Smooth muscle cell (in vitro differentiated cells): Measurements from ENCODE around the gene BORCS5. TPM values are rescaled to one million over a fixed set of nuclear protein-coding genes. Genes with fewer than 3 reads are reported as not detected.

ENCODE experiments used
- DNase-seq: peaks from one replicate; lab custom pipeline; 2025; ENCODE audit not compliant: unreplicated experiment; lab: John Stamatoyannopoulos, UW
- H2AFZ ChIP-seq: fragments of 200-600 bp; sonication (generic); 2 replicates; pipeline ENCODE4 v1.6.0; 2016; ENCODE audit warnings: antibody characterized with exemption, low read depth, mild to moderate bottlenecking
- H3F3A ChIP-seq: fragments of 200-600 bp; sonication (generic); 2 replicates; pipeline ENCODE4 v1.6.0; 2017; ENCODE audit warnings: antibody characterized with exemption, low read depth
- H3K27ac ChIP-seq: fragments of 200-600 bp; sonication (generic); 2 replicates; pipeline ENCODE4 v1.5.1; 2016; ENCODE audit warnings: low read depth, mild to moderate bottlenecking
- H3K27me3 ChIP-seq: fragments of 200-600 bp; sonication (generic); 2 replicates; pipeline ENCODE4 v1.6.1; 2016; ENCODE audit warnings: low read depth, mild to moderate bottlenecking
- H3K36me3 ChIP-seq: fragments of 200-600 bp; sonication (generic); 2 replicates; pipeline ENCODE4 v1.5.1; 2016; ENCODE audit warnings: low read depth
- H3K4me1 ChIP-seq: fragments of 200-600 bp; sonication (generic); 2 replicates; pipeline ENCODE4 v1.5.1; 2016; ENCODE audit warnings: low read depth
- H3K4me2 ChIP-seq: fragments of 200-600 bp; sonication (generic); 2 replicates; pipeline ENCODE4 v1.6.0; 2016; ENCODE audit warnings: mild to moderate bottlenecking
- H3K4me3 ChIP-seq: fragments of 200-600 bp; sonication (generic); 2 replicates; pipeline ENCODE4 v1.5.1; 2016; ENCODE audit warnings: mild to moderate bottlenecking
- H3K79me2 ChIP-seq: fragments of 200-600 bp; sonication (generic); 2 replicates; pipeline ENCODE4 v1.6.0; 2016; ENCODE audit warnings: low read depth, mild to moderate bottlenecking
- H3K9ac ChIP-seq: fragments of 200-600 bp; sonication (generic); 2 replicates; pipeline ENCODE4 v1.6.0; 2016; ENCODE audit warnings: low read depth
- H3K9me3 ChIP-seq: fragments of 200-600 bp; sonication (generic); replicated peaks from 2 replicates; pipeline ENCODE4 v1.5.1; 2016; ENCODE audit warnings: low read depth
- H4K20me1 ChIP-seq: fragments of 200-600 bp; sonication (generic); 2 replicates; pipeline ENCODE4 v1.6.0; 2016; ENCODE audit warnings: low read depth
- CTCF ChIP-seq: fragments of 200-600 bp; sonication (generic); IDR thresholded peaks from 2 replicates; pipeline ENCODE4 v1.5.1; 2017; ENCODE audit warnings: borderline replicate concordance, mild to moderate bottlenecking, antibody characterized with exemption; ENCODE audit not compliant: insufficient read depth, poor library complexity, severe bottlenecking
- WGBS: methylation state at CpG from one replicate; pipeline ENCODE4 v1.1.7; 2016; ENCODE audit warnings: low lambda C conversion rate; 5-methylcytosine and 5-hydroxymethylcytosine counted together
- polyA plus RNA-seq: library from polyadenylated mRNA; unstranded; fragments of >200 nt; fragmentation: Nextera tagmentation; extraction: Ambion mirVana; gene quantifications from 2 replicates; pipeline ENCODE4 v1.2.1, GENCODE V29; 2016
- total RNA-seq: library from RNA; depleted of rRNA; stranded (reverse); fragments of >200 nt; gene quantifications from 2 replicates; pipeline ENCODE4 v1.2.3, GENCODE V29; 2014

BORCS5 gene
- total and polyA plus RNA-seq, 2 experiments from 2014 or later: 11.2 to 11.7 TPM

GRCh38 chr12:12403264-12404248, 46.7 kb downstream of the BORCS5 start:
- Histone ChIP-seq H4K20me1 (no peaks in the 10 kb centered on the region), H3K79me2 (no peaks in the 10 kb centered on the region), H3K27me3 (no peaks in the 10 kb centered on the region), H3K4me2 (no peak overlapping the region), H3K4me3 (no peak overlapping the region), H2AFZ (no peak overlapping the region), H3K27ac (no peak overlapping the region), H3K9me3 (no peaks in the 10 kb centered on the region), H3K4me1 (no peaks in the 10 kb centered on the region), H3K36me3 (no peaks in the 10 kb centered on the region), H3F3A (no peaks in the 10 kb centered on the region), H3K9ac (no peak overlapping the region)
- no peak for TF ChIP-seq CTCF
- 80% methylated on average over 9 of the region's 9 CpGs for WGBS
- no peak for DNase-seq

- Histone ChIP-seq H3K36me3 (no peaks in the 10 kb centered on the region), H3K9ac (no peak overlapping the region), H3F3A (no peaks in the 10 kb centered on the region), H3K4me1 (no peaks in the 10 kb centered on the region), H3K79me2 (no peaks in the 10 kb centered on the region), H3K27ac (no peak overlapping the region), H2AFZ (no peak overlapping the region), H3K4me3 (no peak overlapping the region), H4K20me1 (no peaks in the 10 kb centered on the region), H3K4me2 (no peak overlapping the region), H3K27me3 (no peaks in the 10 kb centered on the region), H3K9me3 (no peaks in the 10 kb centered on the region)
- 95% methylated on average over 1 of the region's 1 CpG for WGBS
- TF ChIP-seq CTCF: no peak
- DNase-seq: no peak
Measured at GRCh38 chr12:12404297-12404696, 47.4 kb downstream of the BORCS5 start.

- 89% methylated on average over 5 of the region's 5 CpGs for WGBS
- Histone ChIP-seq H3F3A (no peaks in the 10 kb centered on the region), H3K4me1 (no peaks in the 10 kb centered on the region), H2AFZ (no peak overlapping the region), H3K27ac (no peak overlapping the region), H3K79me2 (no peaks in the 10 kb centered on the region), H4K20me1 (no peaks in the 10 kb centered on the region), H3K4me3 (no peak overlapping the region), H3K9ac (no peak overlapping the region), H3K27me3 (no peaks in the 10 kb centered on the region), H3K4me2 (no peak overlapping the region), H3K9me3 (no peaks in the 10 kb centered on the region), H3K36me3 (no peaks in the 10 kb centered on the region)
- no peak for TF ChIP-seq CTCF
- DNase-seq: no peak
Measured at GRCh38 chr12:12405882-12406281, 49.0 kb downstream of the BORCS5 start.
